OCI-LY7 (cell line): ENCODE measurements around the gene CFAP52. TPM values are rescaled to one million over a fixed set of nuclear protein-coding genes. Genes with fewer than 3 reads are reported as not detected.

Experiments used
- BruUV-seq: library from RNA; stranded (reverse); fragments of 400-500 nt; replicated peaks from 2 replicates; lab custom pipeline; 2021; lab: Mats Ljungman, UMichigan
- CTCF ChIA-PET: fragments of 300-600 bp; sonication (Branson Sonifier 250); formaldehyde crosslinking; loops from one replicate; lab custom pipeline; 2022; ENCODE audit warnings: antibody characterized with exemption; ENCODE audit not compliant: unreplicated experiment; lab: Charles Lee
- POLR2A ChIA-PET: fragments of 300-600 bp; sonication (Branson Sonifier 250); formaldehyde crosslinking; loops from one replicate; lab custom pipeline; 2022; ENCODE audit warnings: antibody characterized with exemption; lab: Charles Lee
- DNase-seq: peaks from one replicate; pipeline ENCODE4 v3.0.0-alpha.2; 2015; ENCODE audit warnings: low spot score
- H2AFZ ChIP-seq: fragments of 200-600 bp; sonication (generic), shearing (Covaris generic); 2 replicates; pipeline ENCODE4 v1.6.1; 2014; ENCODE audit warnings: mild to moderate bottlenecking, antibody characterized with exemption, low read length, moderate library complexity
- H3K27ac ChIP-seq: fragments of 200-600 bp; sonication (generic); 2 replicates; pipeline ENCODE4 v1.5.1; 2014; ENCODE audit warnings: mixed run types, low read depth, mild to moderate bottlenecking, moderate library complexity, low read length, inconsistent platforms; ENCODE audit not compliant: poor library complexity, severe bottlenecking
- H3K36me3 ChIP-seq: fragments of 200-600 bp; sonication (generic); 2 replicates; pipeline ENCODE4 v1.6.1; 2014; ENCODE audit warnings: mild to moderate bottlenecking, antibody characterized with exemption, low read length, moderate library complexity, mixed read lengths; ENCODE audit not compliant: insufficient read depth
- H3K4me1 ChIP-seq: fragments of 200-600 bp; sonication (generic); 2 replicates; pipeline ENCODE4 v1.5.1; 2014; ENCODE audit warnings: mild to moderate bottlenecking, low read length; ENCODE audit not compliant: insufficient read depth, poor library complexity, severe bottlenecking
- H3K4me2 ChIP-seq: fragments of 200-600 bp; sonication (generic); 2 replicates; pipeline ENCODE4 v1.6.1; 2014; ENCODE audit warnings: mild to moderate bottlenecking, low read length
- H3K4me3 ChIP-seq: fragments of 200-600 bp; sonication (generic); 2 replicates; pipeline ENCODE4 v1.5.1; 2014; ENCODE audit warnings: mild to moderate bottlenecking, low read depth, low read length; ENCODE audit not compliant: poor library complexity, severe bottlenecking
- H3K79me2 ChIP-seq: fragments of 200-600 bp; sonication (generic); 2 replicates; pipeline ENCODE4 v1.6.1; 2016; ENCODE audit warnings: low read depth, mild to moderate bottlenecking, low read length, moderate library complexity, mixed read lengths; ENCODE audit not compliant: insufficient read depth
- H3K9me2 ChIP-seq: fragments of 200-600 bp; sonication (generic); 2 replicates; pipeline ENCODE4 v1.6.1; 2016; ENCODE audit warnings: mild to moderate bottlenecking, low read length, mixed read lengths; ENCODE audit not compliant: insufficient read depth
- H3K9me3 ChIP-seq: fragments of 200-600 bp; sonication (generic); 2 replicates; pipeline ENCODE4 v1.6.1; 2014; ENCODE audit warnings: mild to moderate bottlenecking, mixed run types, low read length, mixed read lengths
- H4K20me1 ChIP-seq: fragments of 200-600 bp; sonication (generic); 2 replicates; pipeline ENCODE4 v1.6.1; 2014; ENCODE audit warnings: mild to moderate bottlenecking, antibody characterized with exemption, low read length, moderate library complexity, mixed read lengths; ENCODE audit not compliant: insufficient read depth
- CTCF ChIP-seq: fragments of 200-600 bp; sonication (generic); conservative IDR thresholded peaks from 2 replicates; pipeline ENCODE4 v1.5.1; 2014; ENCODE audit warnings: mild to moderate bottlenecking, antibody characterized with exemption, low read length, moderate library complexity, mixed read lengths
- EZH2phosphoT487 ChIP-seq: fragments of 200-600 bp; sonication (generic); IDR thresholded peaks from 2 replicates; pipeline ENCODE4 v1.6.1; 2018; ENCODE audit warnings: low read depth, borderline replicate concordance, mild to moderate bottlenecking, mixed run types, antibody characterized with exemption, low read length, moderate library complexity, mixed read lengths
- intact Hi-C: fragments of 100-400 bp; cut with micrococcal nuclease; formaldehyde crosslinking; loops from one replicate; pipeline ENCODE4 v1.10.0; 2022; ENCODE audit not compliant: unreplicated experiment
- total RNA-seq, 2 experiments: library from RNA; depleted of rRNA in 1 of 2; stranded (reverse); fragments of >200 nt in 1 of 2; shearing (Covaris generic) in 1 of 2; gene quantifications; 2 replicates each; pipeline ENCODE4 v1.2.3, GENCODE V29; 2014 to 2022

The CFAP52 gene
- total RNA-seq, 2 experiments from 2014 or later: not detected

- no peak for TF ChIP-seq CTCF
- CTCF ChIA-PET: no interaction called here
These were observed 35.1 kb downstream of the CFAP52 start for GRCh38 chr17:9611557-9611956.

GRCh38 chr17:9612006-9612405, 35.6 kb downstream of the CFAP52 start:
- Histone ChIP-seq H2AFZ (no peak overlapping the region), H3K9me2 (no peaks in the 10 kb centered on the region), H4K20me1 (no peaks in the 10 kb centered on the region), H3K4me2 (no peak overlapping the region), H3K4me3 (no peak overlapping the region), H3K27ac (no peak overlapping the region), H3K79me2 (no peaks in the 10 kb centered on the region), H3K4me1 (no peaks in the 10 kb centered on the region), H3K36me3 (no peaks in the 10 kb centered on the region), H3K9me3 (no peaks in the 10 kb centered on the region)
- TF ChIP-seq EZH2phosphoT487: no peak
- no peak for TF ChIP-seq CTCF
- ChIA-PET POLR2A (no interaction called here), CTCF (no interaction called here)
- intact Hi-C loops: no loop called here
- BruUV-seq: no TSS peak
- no peak for DNase-seq

More at GRCh38 chr17:9611557-9611956, 35.1 kb downstream of the CFAP52 start:
- Histone ChIP-seq H3K9me3 (no peaks in the 10 kb centered on the region), H3K79me2 (no peaks in the 10 kb centered on the region), H4K20me1 (no peaks in the 10 kb centered on the region), H3K4me3 (no peak overlapping the region), H3K4me2 (no peak overlapping the region), H3K4me1 (no peaks in the 10 kb centered on the region), H3K27ac (no peak overlapping the region), H2AFZ (no peak overlapping the region), H3K36me3 (no peaks in the 10 kb centered on the region), H3K9me2 (no peaks in the 10 kb centered on the region)
- POLR2A ChIA-PET: no interaction called here
- intact Hi-C loops: no loop called here
- no peak for DNase-seq
- no TSS peak for BruUV-seq

- POLR2A ChIA-PET: interaction anchor here (0.6 to 1.0 kb wide), 3 partner anchors 10 to 251 kb away, joined by 3 to 6 read pairs (median 3); no protein-coding TSS in a partner anchor
These were observed 39.0 kb downstream of the CFAP52 start for GRCh38 chr17:9615486-9615885.

More at GRCh38 chr17:9615486-9615885, 39.0 kb downstream of the CFAP52 start:
- no peaks in the 10 kb centered on the region for H4K20me1 ChIP-seq
- H2AFZ ChIP-seq: no peak overlapping the region
- CTCF ChIA-PET: no interaction called here
- TF ChIP-seq EZH2phosphoT487: no peak
- TF ChIP-seq CTCF: no peak
- no peaks in the 10 kb centered on the region for H3K36me3 ChIP-seq
- no peak overlapping the region for H3K27ac ChIP-seq
- no peaks in the 10 kb centered on the region for H3K9me2 ChIP-seq
- BruUV-seq: no TSS peak
- DNase-seq: no peak
- no peaks in the 10 kb centered on the region for H3K9me3 ChIP-seq
- no peak overlapping the region for H3K4me3 ChIP-seq
- H3K4me2 ChIP-seq: no peak overlapping the region
- H3K4me1 ChIP-seq: no peaks in the 10 kb centered on the region
- no peaks in the 10 kb centered on the region for H3K79me2 ChIP-seq
- intact Hi-C loops: no loop called here
